ELR (cell line): Measurements from ENCODE around the gene HAO2.

ENCODE experiments used
- DNase-seq: peaks from one replicate; pipeline ENCODE4 v3.0.0-alpha.2; 2015; ENCODE audit warnings: low read depth

Gene HAO2

GRCh38 chr1:119380983-119381662 lies 12.5 kb downstream of the HAO2 start:
- no peak for DNase-seq

- no peak for DNase-seq
Observed at GRCh38 chr1:119384591-119384990, 16.0 kb downstream of the HAO2 start.

- no peak for DNase-seq
Observed at GRCh38 chr1:119385650-119386049, 17.1 kb downstream of the HAO2 start.

- DNase-seq, result no peak
Observed at GRCh38 chr1:119387858-119388257, 19.3 kb downstream of the HAO2 start.

- no peak for DNase-seq
Observed at GRCh38 chr1:119388450-119388849, 19.9 kb downstream of the HAO2 start.

GRCh38 chr1:119390526-119390925 lies 21.9 kb downstream of the HAO2 start:
- no peak for DNase-seq

- DNase-seq, result no peak
Observed at GRCh38 chr1:119391749-119392148, 23.2 kb downstream of the HAO2 start.

GRCh38 chr1:119394085-119394484 lies 25.5 kb downstream of the HAO2 start:
- no peak for DNase-seq

- no peak for DNase-seq
Observed at GRCh38 chr1:119396982-119397381, 28.4 kb downstream of the HAO2 start.

- no peak for DNase-seq
Observed at GRCh38 chr1:119397986-119398385, 29.4 kb downstream of the HAO2 start.

- DNase-seq, result no peak
Observed at GRCh38 chr1:119404736-119405135, 36.2 kb downstream of the HAO2 start.

- peak; percentile 1 for DNase-seq
Observed at GRCh38 chr1:119409731-119410130, 41.1 kb downstream of the HAO2 start.

- DNase-seq, result no peak
Observed at GRCh38 chr1:119410961-119411360, 42.4 kb downstream of the HAO2 start.

- no peak for DNase-seq
Observed at GRCh38 chr1:119414950-119415349, 46.4 kb downstream of the HAO2 start, which contains the start of gene HSD3B2. Gene HSD3B2, plus strand, starts transcription at chr1:119415150. Its CDS starts 270 bp downstream, at chr1:119415420.

GRCh38 chr1:119416006-119416640 lies 47.5 kb downstream of the HAO2 start:
- no peak for DNase-seq

GRCh38 chr1:119419109-119419508 lies 50.5 kb downstream of the HAO2 start:
- no peak for DNase-seq

- no peak for DNase-seq
Observed at GRCh38 chr1:119420638-119421037, 52.1 kb downstream of the HAO2 start.

- DNase-seq, result no peak
Observed at GRCh38 chr1:119422631-119423030, 54.0 kb downstream of the HAO2 start.

GRCh38 chr1:119428991-119429390 lies 60.4 kb downstream of the HAO2 start:
- DNase-seq, result no peak

GRCh38 chr1:119429687-119430086 lies 61.1 kb downstream of the HAO2 start:
- DNase-seq, result no peak

GRCh38 chr1:119430486-119430885 lies 61.9 kb downstream of the HAO2 start:
- no peak for DNase-seq

GRCh38 chr1:119431836-119432235 lies 63.3 kb downstream of the HAO2 start:
- DNase-seq, result no peak

- peak; percentile 37 for DNase-seq
Observed at GRCh38 chr1:119435052-119435451, 66.5 kb downstream of the HAO2 start.

GRCh38 chr1:119438761-119439160 lies 70.2 kb downstream of the HAO2 start:
- no peak for DNase-seq
